ENCODE data around the gene CDC42SE2.
A peak's percentile ranks its signal among the peaks of the same experiment; 100 is the strongest.

CDC42SE2 gene

DNA sequence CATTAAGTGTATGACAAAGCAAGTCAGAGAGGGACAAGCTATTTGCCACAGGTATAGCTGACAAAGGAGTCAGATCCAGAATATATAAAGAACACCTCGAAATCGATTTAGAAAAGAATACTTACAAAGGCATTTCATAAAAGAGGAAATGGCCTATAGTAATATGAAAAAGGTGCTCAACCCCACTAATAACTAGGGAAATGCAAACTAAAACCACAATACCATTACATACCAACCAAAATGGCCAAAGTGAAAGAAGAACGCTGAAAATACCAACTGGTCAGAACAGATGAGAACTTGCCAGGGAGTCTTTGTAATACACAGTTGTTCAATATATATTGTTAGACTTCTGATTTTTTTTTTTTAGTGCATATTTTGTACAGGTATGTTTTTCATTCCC, 152.9 kb downstream of the CDC42SE2 start:
- no peak for DNase-seq (ENCODE audit: low read depth)
- TF ChIP-seq CTCF (IDR thresholded peaks at IDR 0.05; ENCODE audit: low read depth, low read length) (no peak), MAX (IDR thresholded peaks at IDR 0.05; ENCODE audit: low read depth, low read length) (no peak), MYC (IDR thresholded peaks at IDR 0.05; ENCODE audit: low read depth, low read length) (no peak), POLR2A (IDR thresholded peaks at IDR 0.05; ENCODE audit: extremely low read depth, insufficient read length) (no peak)
- no peak overlapping the region for H3K4me3 ChIP-seq (ENCODE audit: low read depth, low read length)

GRCh38 chr5:131417240-131417869, 153.5 kb downstream of the CDC42SE2 start:
- DNase-seq (ENCODE audit: low read depth): peak; percentile 79
- TF ChIP-seq MYC (IDR thresholded peaks at IDR 0.05; ENCODE audit: low read depth, low read length) (no peak), CTCF (IDR thresholded peaks at IDR 0.05; ENCODE audit: low read depth, low read length) (peak; percentile 69), POLR2A (IDR thresholded peaks at IDR 0.05; ENCODE audit: extremely low read depth, insufficient read length) (no peak), MAX (IDR thresholded peaks at IDR 0.05; ENCODE audit: low read depth, low read length) (no peak)
- no peak overlapping the region for H3K4me3 ChIP-seq (ENCODE audit: low read depth, low read length)

DNA sequence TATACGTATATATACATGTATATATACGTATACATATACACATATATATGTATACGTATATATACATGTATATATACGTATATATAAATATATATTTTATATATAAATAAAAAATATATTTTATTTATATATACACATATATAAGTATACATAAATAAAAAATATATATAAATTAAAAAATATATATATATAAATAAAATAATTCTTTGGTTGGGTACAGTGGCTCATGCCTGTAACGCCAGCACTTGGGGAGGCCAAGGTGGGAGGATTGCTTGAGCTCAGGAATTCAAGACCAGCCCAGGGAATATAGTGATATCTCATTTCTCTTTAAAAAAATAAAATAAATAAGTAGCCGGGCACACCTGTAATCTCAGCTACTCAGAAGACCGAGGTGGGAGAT, 155.0 kb downstream of the CDC42SE2 start:
- H3K4me3 ChIP-seq (ENCODE audit: low read depth, low read length): no peak overlapping the region
- TF ChIP-seq MYC (IDR thresholded peaks at IDR 0.05; ENCODE audit: low read depth, low read length) (no peak), MAX (IDR thresholded peaks at IDR 0.05; ENCODE audit: low read depth, low read length) (no peak), CTCF (IDR thresholded peaks at IDR 0.05; ENCODE audit: low read depth, low read length) (no peak), POLR2A (IDR thresholded peaks at IDR 0.05; ENCODE audit: extremely low read depth, insufficient read length) (no peak)
- no peak for DNase-seq (ENCODE audit: low read depth)

- H3K4me3 ChIP-seq (ENCODE audit: low read depth, low read length): no peak overlapping the region
- no peak for TF ChIP-seq POLR2A (IDR thresholded peaks at IDR 0.05; ENCODE audit: extremely low read depth, insufficient read length)
- no peak for TF ChIP-seq MAX (IDR thresholded peaks at IDR 0.05; ENCODE audit: low read depth, low read length)
- TF ChIP-seq CTCF (IDR thresholded peaks at IDR 0.05; ENCODE audit: low read depth, low read length): no peak
- no peak for TF ChIP-seq MYC (IDR thresholded peaks at IDR 0.05; ENCODE audit: low read depth, low read length)
- DNase-seq (ENCODE audit: low read depth): no peak
Observed at GRCh38 chr5:131419877-131420276, 156.0 kb downstream of the CDC42SE2 start.

GRCh38 chr5:131423056-131423455, 159.2 kb downstream of the CDC42SE2 start:
- TF ChIP-seq POLR2A (IDR thresholded peaks at IDR 0.05; ENCODE audit: extremely low read depth, insufficient read length): no peak
- TF ChIP-seq CTCF (IDR thresholded peaks at IDR 0.05; ENCODE audit: low read depth, low read length): peak; percentile 46
- TF ChIP-seq MAX (IDR thresholded peaks at IDR 0.05; ENCODE audit: low read depth, low read length): no peak
- no peak overlapping the region for H3K4me3 ChIP-seq (ENCODE audit: low read depth, low read length)
- DNase-seq (ENCODE audit: low read depth): peak; percentile 44

All from NB4 (cell line).